ENCODE results near the gene DCC.
"Not testable (repeated sequence)": the region's sequence is repeated elsewhere in the genome, so short reads cannot be mapped to it uniquely, and the experiment has no call there.

Gene DCC

DNA sequence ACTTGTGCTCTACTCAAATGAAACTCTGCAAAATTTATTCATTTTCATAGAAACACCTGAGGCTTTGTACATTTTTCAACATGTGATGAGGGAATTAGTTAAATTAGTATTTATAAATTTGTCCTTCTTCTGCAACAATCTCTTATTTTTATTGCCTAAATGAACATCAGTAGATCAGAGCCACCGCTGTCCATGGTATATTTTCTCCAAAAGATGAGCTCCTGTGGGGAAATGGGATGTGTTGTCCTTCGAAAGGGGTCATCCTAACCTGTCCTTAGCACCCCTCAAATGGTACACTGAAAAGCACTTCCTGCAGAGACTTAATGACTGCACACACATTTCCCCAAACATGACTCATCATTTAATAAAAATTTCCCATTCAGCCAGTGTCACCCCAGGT lies 1169.9 kb downstream of the DCC start:
- H3K9me2 ChIP-seq (replicated peaks; ENCODE audit: control insufficient read depth, low read length), result no peaks in the 10 kb centered on the region

GRCh38 chr18:53511725-53512124 lies 1171.7 kb downstream of the DCC start:
- H3K27me3 ChIP-seq (ENCODE audit: control insufficient read depth, low read length); H3K79me2 ChIP-seq (ENCODE audit: control insufficient read depth, low read length): not testable (repeated sequence)

More for the DNA sequence above, 1169.9 kb downstream of the DCC start:
- Histone ChIP-seq H3K36me3 (ENCODE audit: control insufficient read depth, low read length) (no peaks in the 10 kb centered on the region), H3K27ac (ENCODE audit: low read depth, low read length) (no peak overlapping the region), H3F3A (ENCODE audit: control insufficient read depth, insufficient read depth) (no peaks in the 10 kb centered on the region), H3K27me3 (ENCODE audit: control insufficient read depth, low read length) (no peaks in the 10 kb centered on the region), H3K4me2 (ENCODE audit: low read length) (no peak overlapping the region), H3K79me2 (ENCODE audit: control insufficient read depth, low read length) (no peaks in the 10 kb centered on the region), H3K4me1 (ENCODE audit: control insufficient read depth, low read length) (no peaks in the 10 kb centered on the region), H3K9me3 (ENCODE audit: control insufficient read depth, insufficient read depth, low read length) (no peaks in the 10 kb centered on the region), H4K20me1 (ENCODE audit: control insufficient read depth, insufficient read depth, low read depth, low read length) (no peaks in the 10 kb centered on the region), H3K4me3 (ENCODE audit: low read length) (no peak overlapping the region)
- TF ChIP-seq EZH2phosphoT487 (IDR thresholded peaks at IDR 0.05; ENCODE audit: borderline replicate concordance, low read length) (no peak), CTCF (IDR thresholded peaks at IDR 0.05; ENCODE audit: low read depth, low read length, poor library complexity, severe bottlenecking) (no peak)

GRCh38 chr18:53521068-53521467 lies 1181.1 kb downstream of the DCC start:
- no peak overlapping the region for H3K4me3 ChIP-seq (ENCODE audit: low read length)
- TF ChIP-seq EZH2phosphoT487 (IDR thresholded peaks at IDR 0.05; ENCODE audit: borderline replicate concordance, low read length) (no peak), CTCF (IDR thresholded peaks at IDR 0.05; ENCODE audit: low read depth, low read length, poor library complexity, severe bottlenecking) (no peak)
- H3K36me3 ChIP-seq (ENCODE audit: control insufficient read depth, low read length), result no peaks in the 10 kb centered on the region
- no peak overlapping the region for H3K4me2 ChIP-seq (ENCODE audit: low read length)
- H3K9me2 ChIP-seq (replicated peaks; ENCODE audit: control insufficient read depth, low read length), result no peaks in the 10 kb centered on the region
- no peaks in the 10 kb centered on the region for H3K27me3 ChIP-seq (ENCODE audit: control insufficient read depth, low read length)
- no peaks in the 10 kb centered on the region for H3F3A ChIP-seq (ENCODE audit: control insufficient read depth, insufficient read depth)
- H3K79me2 ChIP-seq (ENCODE audit: control insufficient read depth, low read length), result no peaks in the 10 kb centered on the region
- no peaks in the 10 kb centered on the region for H3K9me3 ChIP-seq (ENCODE audit: control insufficient read depth, insufficient read depth, low read length)
- H4K20me1 ChIP-seq (ENCODE audit: control insufficient read depth, insufficient read depth, low read depth, low read length), result no peaks in the 10 kb centered on the region
- no peaks in the 10 kb centered on the region for H3K4me1 ChIP-seq (ENCODE audit: control insufficient read depth, low read length)
- no peak overlapping the region for H3K27ac ChIP-seq (ENCODE audit: low read depth, low read length)

More at GRCh38 chr18:53511725-53512124, 1171.7 kb downstream of the DCC start:
- H3F3A ChIP-seq (ENCODE audit: control insufficient read depth, insufficient read depth); H3K27ac ChIP-seq (ENCODE audit: low read depth, low read length); H3K9me3 ChIP-seq (ENCODE audit: control insufficient read depth, insufficient read depth, low read length); H3K4me3 ChIP-seq (ENCODE audit: low read length); H3K4me2 ChIP-seq (ENCODE audit: low read length); H3K36me3 ChIP-seq (ENCODE audit: control insufficient read depth, low read length); H3K9me2 ChIP-seq (replicated peaks; ENCODE audit: control insufficient read depth, low read length); H4K20me1 ChIP-seq (ENCODE audit: control insufficient read depth, insufficient read depth, low read depth, low read length); H3K4me1 ChIP-seq (ENCODE audit: control insufficient read depth, low read length): not testable (repeated sequence)

GRCh38 chr18:53526101-53526870 lies 1186.3 kb downstream of the DCC start:
- Histone ChIP-seq H3K9me2 (replicated peaks; ENCODE audit: control insufficient read depth, low read length) (no peaks in the 10 kb centered on the region), H3F3A (ENCODE audit: control insufficient read depth, insufficient read depth) (no peaks in the 10 kb centered on the region), H3K4me3 (ENCODE audit: low read length) (no peak overlapping the region), H3K4me2 (ENCODE audit: low read length) (no peak overlapping the region), H3K27ac (ENCODE audit: low read depth, low read length) (no peak overlapping the region), H3K36me3 (ENCODE audit: control insufficient read depth, low read length) (no peaks in the 10 kb centered on the region), H3K79me2 (ENCODE audit: control insufficient read depth, low read length) (no peaks in the 10 kb centered on the region), H3K27me3 (ENCODE audit: control insufficient read depth, low read length) (no peaks in the 10 kb centered on the region), H4K20me1 (ENCODE audit: control insufficient read depth, insufficient read depth, low read depth, low read length) (no peaks in the 10 kb centered on the region), H3K9me3 (ENCODE audit: control insufficient read depth, insufficient read depth, low read length) (no peaks in the 10 kb centered on the region), H3K4me1 (ENCODE audit: control insufficient read depth, low read length) (no peaks in the 10 kb centered on the region)
- TF ChIP-seq EZH2phosphoT487 (IDR thresholded peaks at IDR 0.05; ENCODE audit: borderline replicate concordance, low read length), result no peak
- no peak for TF ChIP-seq CTCF (IDR thresholded peaks at IDR 0.05; ENCODE audit: low read depth, low read length, poor library complexity, severe bottlenecking)
